CD1c-positive myeloid dendritic cell (primary cell): Measurements from ENCODE around the gene CCNB3.

Experiments used
- DNase-seq: peaks from one replicate; pipeline ENCODE4 v3.0.0-alpha.2; 2016; ENCODE audit errors: extremely low spot score

CCNB3 gene

DNA sequence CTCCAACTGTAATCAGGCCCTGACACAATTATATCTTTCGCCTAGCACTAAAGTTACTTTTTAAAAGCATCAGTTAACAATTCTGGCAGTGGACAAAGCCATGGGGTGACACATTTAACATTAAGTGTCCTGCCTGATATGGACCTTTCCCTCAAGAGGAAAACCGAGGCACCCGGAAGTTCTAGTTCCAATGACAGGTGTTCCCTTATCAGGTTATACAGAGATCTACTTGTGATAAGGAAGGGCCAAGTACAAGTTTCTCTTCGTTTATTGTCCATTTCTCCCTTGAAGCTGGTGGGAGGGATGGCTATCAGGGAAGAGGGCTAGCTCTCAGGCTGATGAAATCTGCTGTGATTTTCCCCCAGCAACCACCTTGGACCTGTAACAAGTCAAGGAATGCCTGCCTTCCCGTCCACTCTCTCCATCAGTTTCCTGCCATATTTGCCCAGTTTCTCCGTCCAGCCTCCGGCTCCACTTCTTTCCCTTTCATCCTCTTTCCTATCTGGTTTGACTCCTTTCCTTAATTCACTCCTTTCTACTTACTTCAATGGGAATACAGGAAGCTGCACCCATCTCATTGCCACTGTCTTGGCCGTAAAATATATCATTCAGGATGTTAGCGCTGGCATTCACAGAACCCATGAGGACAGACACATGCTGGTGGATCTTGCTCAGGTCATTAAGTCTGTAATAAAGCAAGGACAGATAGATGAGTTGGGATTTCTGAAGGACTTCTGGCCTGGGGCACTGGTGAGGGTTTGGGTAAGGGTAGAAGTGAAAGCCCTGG lies 171.1 kb downstream of the CCNB3 start:
- no peak for DNase-seq

- DNase-seq, result no peak
Measured at GRCh38 chrX:50381729-50382415, 177.3 kb downstream of the CCNB3 start.

GRCh38 chrX:50386520-50386919 lies 182.0 kb downstream of the CCNB3 start:
- DNase-seq, result no peak

DNA sequence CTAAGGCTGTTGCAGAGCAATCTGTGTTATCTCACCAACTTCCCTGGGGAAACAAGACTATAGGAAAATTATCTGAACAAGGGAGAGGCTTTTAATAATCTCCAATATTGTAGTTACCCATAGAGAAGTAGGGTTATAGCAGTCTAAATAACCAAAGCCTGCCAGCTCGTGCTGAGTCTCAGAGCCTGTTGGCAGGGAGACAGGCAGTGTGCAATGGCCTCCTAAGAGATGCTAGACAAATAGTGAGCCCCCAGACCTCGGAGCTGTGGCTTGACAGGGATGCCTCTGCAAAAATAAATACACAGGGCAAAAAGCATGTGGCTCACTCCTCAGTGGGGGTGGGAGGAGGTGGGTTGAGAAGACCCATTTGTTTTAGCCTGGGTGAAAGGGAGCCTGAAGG lies 189.3 kb downstream of the CCNB3 start:
- no peak for DNase-seq
